ENCODE data around the gene TRPV4. TPM values are rescaled to one million over a fixed set of nuclear protein-coding genes. Genes with fewer than 3 reads are reported as not detected.

TRPV4 gene
- total RNA-seq, 1 experiment from 2014 or later: 0.09 TPM

DNA sequence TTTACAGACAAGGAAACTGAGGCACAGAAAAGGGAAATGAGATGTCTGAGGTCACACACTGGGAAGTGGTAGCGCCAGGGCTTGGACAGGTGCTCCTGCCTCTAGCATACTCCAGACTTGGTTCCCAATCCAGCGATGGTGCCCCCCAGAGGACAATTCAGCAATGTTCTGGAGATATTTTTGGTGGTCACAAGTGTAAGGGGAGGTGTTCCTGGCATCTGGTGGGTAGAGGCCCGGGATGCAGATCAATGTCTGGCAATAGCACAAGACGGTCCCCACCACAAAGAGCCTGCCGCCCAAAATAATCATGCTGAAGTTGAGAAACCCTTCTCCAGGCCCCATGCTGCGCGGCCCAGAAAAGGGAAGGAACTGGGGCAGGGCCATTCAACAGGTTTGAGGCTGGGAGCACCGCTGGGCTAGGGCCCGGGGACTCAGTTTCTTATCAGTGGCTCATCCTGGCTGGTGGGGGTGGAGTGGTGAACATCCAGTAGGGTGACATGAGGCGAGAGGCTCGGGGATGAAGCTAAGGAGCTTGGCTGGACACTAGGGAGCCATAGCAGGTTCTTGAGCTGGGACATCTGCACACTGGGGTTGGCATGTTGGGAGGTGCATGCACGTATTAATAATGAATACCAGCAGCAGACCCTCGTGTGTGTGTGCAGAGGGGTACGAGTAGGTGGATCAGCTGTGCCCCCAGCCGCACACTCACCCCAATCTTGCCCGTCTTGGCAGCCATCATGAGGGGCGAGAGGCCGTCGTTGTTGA is 35.1 kb downstream of the TRPV4 start:
- ChIA-PET POLR2A (no interaction called here), CTCF (interaction anchor here (0.6 to 0.7 kb wide), 3 partner anchors 20 to 347 kb away, joined by 3 to 4 read pairs (median 3); no protein-coding TSS in a partner anchor)
- no peaks in the 10 kb centered on the region for H3K27me3 Mint-ChIP-seq (ENCODE audit: insufficient read depth, unreplicated experiment)
- TF ChIP-seq, protein P1, sequence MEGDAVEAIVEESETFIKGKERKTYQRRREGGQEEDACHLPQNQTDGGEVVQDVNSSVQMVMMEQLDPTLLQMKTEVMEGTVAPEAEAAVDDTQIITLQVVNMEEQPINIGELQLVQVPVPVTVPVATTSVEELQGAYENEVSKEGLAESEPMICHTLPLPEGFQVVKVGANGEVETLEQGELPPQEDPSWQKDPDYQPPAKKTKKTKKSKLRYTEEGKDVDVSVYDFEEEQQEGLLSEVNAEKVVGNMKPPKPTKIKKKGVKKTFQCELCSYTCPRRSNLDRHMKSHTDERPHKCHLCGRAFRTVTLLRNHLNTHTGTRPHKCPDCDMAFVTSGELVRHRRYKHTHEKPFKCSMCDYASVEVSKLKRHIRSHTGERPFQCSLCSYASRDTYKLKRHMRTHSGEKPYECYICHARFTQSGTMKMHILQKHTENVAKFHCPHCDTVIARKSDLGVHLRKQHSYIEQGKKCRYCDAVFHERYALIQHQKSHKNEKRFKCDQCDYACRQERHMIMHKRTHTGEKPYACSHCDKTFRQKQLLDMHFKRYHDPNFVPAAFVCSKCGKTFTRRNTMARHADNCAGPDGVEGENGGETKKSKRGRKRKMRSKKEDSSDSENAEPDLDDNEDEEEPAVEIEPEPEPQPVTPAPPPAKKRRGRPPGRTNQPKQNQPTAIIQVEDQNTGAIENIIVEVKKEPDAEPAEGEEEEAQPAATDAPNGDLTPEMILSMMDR (IDR thresholded peaks at IDR 0.05; ENCODE audit: unreplicated experiment): no peak
- H3K9me3 Mint-ChIP-seq (ENCODE audit: unreplicated experiment): no peaks in the 10 kb centered on the region
- H3K4me3 Mint-ChIP-seq (ENCODE audit: unreplicated experiment): no peak overlapping the region
- no TSS peak for BruUV-seq (replicated peaks)
- no peak for DNase-seq (ENCODE audit: unreplicated experiment)
- H3K36me3 Mint-ChIP-seq (ENCODE audit: insufficient read depth, unreplicated experiment): no peaks in the 10 kb centered on the region
- intact Hi-C loops (cut with micrococcal nuclease): no loop called here
- peaks cover 11% of the 10 kb centered on the region for H3K4me1 Mint-ChIP-seq (ENCODE audit: insufficient read depth, unreplicated experiment)
- no peak overlapping the region for H3K27ac Mint-ChIP-seq (ENCODE audit: low read depth, unreplicated experiment)

DNA sequence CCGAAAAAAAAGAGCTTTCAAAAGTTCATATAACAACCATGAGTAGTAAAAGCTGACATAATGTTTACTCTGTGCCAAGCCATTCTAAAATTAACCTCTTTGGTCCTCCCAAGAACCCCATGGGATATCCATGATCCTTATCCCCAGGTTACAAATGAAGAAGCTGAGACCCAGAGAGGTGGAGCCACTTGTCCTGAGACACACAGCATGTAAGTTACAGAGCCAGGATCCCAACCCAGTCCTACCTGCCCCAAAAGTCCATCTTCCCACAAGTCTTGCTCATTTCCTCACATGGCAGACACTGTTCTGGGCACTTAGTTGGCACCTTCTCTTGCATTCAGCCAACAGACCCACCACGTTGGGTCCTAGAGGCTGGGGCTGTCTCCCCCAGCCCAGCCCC is 37.1 kb downstream of the TRPV4 start:
- peaks cover 11% of the 10 kb centered on the region for H3K4me1 Mint-ChIP-seq (ENCODE audit: insufficient read depth, unreplicated experiment)
- ChIA-PET POLR2A (interaction anchor here (0.6 to 1.6 kb wide), 3 partner anchors 32 to 214 kb away, joined by 3 to 5 read pairs (median 3); no protein-coding TSS in a partner anchor), CTCF (interaction anchor here (0.7 to 3.7 kb wide), 4 partner anchors 9 to 198 kb away, joined by 3 to 36 read pairs (median 8); no protein-coding TSS in a partner anchor)
- no peaks in the 10 kb centered on the region for H3K9me3 Mint-ChIP-seq (ENCODE audit: unreplicated experiment)
- no peak overlapping the region for H3K27ac Mint-ChIP-seq (ENCODE audit: low read depth, unreplicated experiment)
- no peak overlapping the region for H3K4me3 Mint-ChIP-seq (ENCODE audit: unreplicated experiment)
- BruUV-seq (replicated peaks): no TSS peak
- no peaks in the 10 kb centered on the region for H3K27me3 Mint-ChIP-seq (ENCODE audit: insufficient read depth, unreplicated experiment)
- H3K36me3 Mint-ChIP-seq (ENCODE audit: insufficient read depth, unreplicated experiment): no peaks in the 10 kb centered on the region
- DNase-seq (ENCODE audit: unreplicated experiment): no peak
- intact Hi-C loops (cut with micrococcal nuclease): no loop called here
- TF ChIP-seq, protein P1 (IDR thresholded peaks at IDR 0.05; ENCODE audit: unreplicated experiment): no peak

DNA sequence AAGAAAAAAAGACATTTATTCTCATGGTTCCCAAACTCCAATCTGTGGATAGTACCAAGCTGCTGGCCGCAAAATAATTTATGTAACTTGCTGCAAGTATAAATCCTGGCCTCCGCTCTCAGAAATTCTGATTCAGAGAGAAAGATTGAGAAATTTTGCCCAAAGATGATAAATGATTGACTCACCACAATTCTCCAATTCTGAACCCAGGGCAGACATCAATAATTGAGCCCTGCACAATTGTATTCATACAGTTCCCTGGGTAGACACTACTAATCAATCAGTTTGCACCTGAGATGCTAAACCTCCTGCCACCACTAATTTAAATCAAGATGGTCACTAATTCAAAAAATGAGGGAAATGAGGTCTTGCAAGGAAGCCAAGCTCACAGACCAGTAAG is 38.2 kb downstream of the TRPV4 start:
- CTCF ChIA-PET: interaction anchor here (0.6 to 3.7 kb wide), 9 partner anchors 10 to 956 kb away, joined by 3 to 36 read pairs (median 4); no protein-coding TSS in a partner anchor
- Mint-ChIP-seq H3K9me3 (ENCODE audit: unreplicated experiment) (no peaks in the 10 kb centered on the region), H3K27ac (ENCODE audit: low read depth, unreplicated experiment) (no peak overlapping the region), H3K36me3 (ENCODE audit: insufficient read depth, unreplicated experiment) (no peaks in the 10 kb centered on the region), H3K4me1 (ENCODE audit: insufficient read depth, unreplicated experiment) (peaks cover 11% of the 10 kb centered on the region), H3K27me3 (ENCODE audit: insufficient read depth, unreplicated experiment) (no peaks in the 10 kb centered on the region), H3K4me3 (ENCODE audit: unreplicated experiment) (no peak overlapping the region)
- TF ChIP-seq, protein P1 (IDR thresholded peaks at IDR 0.05; ENCODE audit: unreplicated experiment): no peak
- intact Hi-C loops (cut with micrococcal nuclease): no loop called here
- POLR2A ChIA-PET: interaction anchor here (0.7 to 1.6 kb wide), 2 partner anchors 34 to 50 kb away, joined by 3 to 5 read pairs; no protein-coding TSS in a partner anchor
- peak; percentile 81 for DNase-seq (ENCODE audit: unreplicated experiment)
- BruUV-seq (replicated peaks): no TSS peak

GRCh38 chr12:109793826-109794501 is 39.2 kb downstream of the TRPV4 start:
- ChIA-PET CTCF (interaction anchor here (0.6 to 3.7 kb wide), 4 partner anchors 11 to 955 kb away, joined by 3 to 36 read pairs (median 4); no protein-coding TSS in a partner anchor), POLR2A (no interaction called here)
- H3K4me1 Mint-ChIP-seq (ENCODE audit: insufficient read depth, unreplicated experiment): peaks cover 11% of the 10 kb centered on the region
- no peaks in the 10 kb centered on the region for H3K9me3 Mint-ChIP-seq (ENCODE audit: unreplicated experiment)
- H3K27ac Mint-ChIP-seq (ENCODE audit: low read depth, unreplicated experiment): peak overlapping the region; percentile 9
- H3K4me3 Mint-ChIP-seq (ENCODE audit: unreplicated experiment): no peak overlapping the region
- TF ChIP-seq, protein P1 (IDR thresholded peaks at IDR 0.05; ENCODE audit: unreplicated experiment): no peak
- no TSS peak for BruUV-seq (replicated peaks)
- no peak for DNase-seq (ENCODE audit: unreplicated experiment)
- H3K27me3 Mint-ChIP-seq (ENCODE audit: insufficient read depth, unreplicated experiment): no peaks in the 10 kb centered on the region
- intact Hi-C loops (cut with micrococcal nuclease): no loop called here
- no peaks in the 10 kb centered on the region for H3K36me3 Mint-ChIP-seq (ENCODE audit: insufficient read depth, unreplicated experiment)
